ENCODE results near the gene FOXL3. TPM values are rescaled to one million over a fixed set of nuclear protein-coding genes. Genes with fewer than 3 reads are reported as not detected.

Gene FOXL3
- total RNA-seq, 1 experiment from 2014 or later: not detected

DNA sequence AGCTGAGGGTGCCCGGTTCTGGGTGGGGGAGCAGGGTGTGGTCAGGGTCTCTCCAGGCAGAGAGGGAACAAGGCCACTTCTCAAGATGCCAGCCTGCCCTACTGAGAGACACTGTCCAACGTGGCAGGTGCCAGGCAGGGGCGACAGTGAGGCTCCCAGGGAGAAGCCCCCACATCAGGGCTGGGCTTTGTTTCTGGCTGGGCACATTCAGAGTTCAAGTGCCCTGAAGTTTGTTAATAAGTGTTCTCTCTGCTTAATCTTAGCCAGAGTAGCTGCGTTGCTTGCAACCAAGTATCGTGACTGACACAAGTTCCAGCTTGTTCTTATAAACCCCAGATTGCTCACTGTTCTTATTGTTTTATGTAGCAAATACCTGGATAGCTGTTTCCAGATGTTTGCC lies 21.8 kb downstream of the FOXL3 start:
- TF ChIP-seq, protein P1, sequence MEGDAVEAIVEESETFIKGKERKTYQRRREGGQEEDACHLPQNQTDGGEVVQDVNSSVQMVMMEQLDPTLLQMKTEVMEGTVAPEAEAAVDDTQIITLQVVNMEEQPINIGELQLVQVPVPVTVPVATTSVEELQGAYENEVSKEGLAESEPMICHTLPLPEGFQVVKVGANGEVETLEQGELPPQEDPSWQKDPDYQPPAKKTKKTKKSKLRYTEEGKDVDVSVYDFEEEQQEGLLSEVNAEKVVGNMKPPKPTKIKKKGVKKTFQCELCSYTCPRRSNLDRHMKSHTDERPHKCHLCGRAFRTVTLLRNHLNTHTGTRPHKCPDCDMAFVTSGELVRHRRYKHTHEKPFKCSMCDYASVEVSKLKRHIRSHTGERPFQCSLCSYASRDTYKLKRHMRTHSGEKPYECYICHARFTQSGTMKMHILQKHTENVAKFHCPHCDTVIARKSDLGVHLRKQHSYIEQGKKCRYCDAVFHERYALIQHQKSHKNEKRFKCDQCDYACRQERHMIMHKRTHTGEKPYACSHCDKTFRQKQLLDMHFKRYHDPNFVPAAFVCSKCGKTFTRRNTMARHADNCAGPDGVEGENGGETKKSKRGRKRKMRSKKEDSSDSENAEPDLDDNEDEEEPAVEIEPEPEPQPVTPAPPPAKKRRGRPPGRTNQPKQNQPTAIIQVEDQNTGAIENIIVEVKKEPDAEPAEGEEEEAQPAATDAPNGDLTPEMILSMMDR (IDR thresholded peaks at IDR 0.05; ENCODE audit: unreplicated experiment): no peak
- Mint-ChIP-seq H3K9me3 (ENCODE audit: low read depth, unreplicated experiment) (peaks cover 6% of the 10 kb centered on the region), H3K4me1 (ENCODE audit: low read depth, unreplicated experiment) (no peaks in the 10 kb centered on the region), H3K27me3 (ENCODE audit: unreplicated experiment) (peaks cover 98% of the 10 kb centered on the region), H3K4me3 (ENCODE audit: low read depth, unreplicated experiment) (no peak overlapping the region), H3K27ac (ENCODE audit: unreplicated experiment) (no peak overlapping the region), H3K36me3 (ENCODE audit: insufficient read depth, unreplicated experiment) (no peaks in the 10 kb centered on the region)
- CTCF ChIA-PET: no interaction called here
- BruUV-seq (replicated peaks): no TSS peak
- DNase-seq: no peak
- intact Hi-C loops (cut with micrococcal nuclease; ENCODE audit: unreplicated experiment): no loop called here

DNA sequence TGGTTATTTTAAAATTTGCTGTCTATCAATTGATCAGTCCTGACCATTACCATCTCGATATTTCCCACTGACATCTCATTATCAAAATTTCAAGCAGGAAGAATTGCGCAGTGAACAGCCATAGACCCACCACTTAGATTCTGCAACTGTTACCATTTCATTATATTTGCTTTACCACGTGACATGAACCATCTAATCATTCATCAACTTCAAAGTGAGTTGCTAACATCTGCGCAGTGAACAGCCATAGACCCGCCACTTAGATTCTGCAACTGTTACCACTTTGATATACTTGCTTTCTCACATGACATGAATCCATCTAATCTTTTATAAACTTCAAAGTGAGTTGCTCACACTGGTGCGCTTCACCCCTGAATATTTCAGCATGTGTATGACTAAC lies 22.5 kb downstream of the FOXL3 start:
- DNase-seq: no peak
- CTCF ChIA-PET: no interaction called here
- Mint-ChIP-seq H3K9me3 (ENCODE audit: low read depth, unreplicated experiment) (peaks cover 8% of the 10 kb centered on the region), H3K36me3 (ENCODE audit: insufficient read depth, unreplicated experiment) (no peaks in the 10 kb centered on the region), H3K27me3 (ENCODE audit: unreplicated experiment) (peaks cover 98% of the 10 kb centered on the region), H3K4me1 (ENCODE audit: low read depth, unreplicated experiment) (no peaks in the 10 kb centered on the region), H3K4me3 (ENCODE audit: low read depth, unreplicated experiment) (no peak overlapping the region), H3K27ac (ENCODE audit: unreplicated experiment) (no peak overlapping the region)
- intact Hi-C loops (cut with micrococcal nuclease; ENCODE audit: unreplicated experiment): no loop called here
- no TSS peak for BruUV-seq (replicated peaks)
- TF ChIP-seq, protein P1 (IDR thresholded peaks at IDR 0.05; ENCODE audit: unreplicated experiment): no peak

DNA sequence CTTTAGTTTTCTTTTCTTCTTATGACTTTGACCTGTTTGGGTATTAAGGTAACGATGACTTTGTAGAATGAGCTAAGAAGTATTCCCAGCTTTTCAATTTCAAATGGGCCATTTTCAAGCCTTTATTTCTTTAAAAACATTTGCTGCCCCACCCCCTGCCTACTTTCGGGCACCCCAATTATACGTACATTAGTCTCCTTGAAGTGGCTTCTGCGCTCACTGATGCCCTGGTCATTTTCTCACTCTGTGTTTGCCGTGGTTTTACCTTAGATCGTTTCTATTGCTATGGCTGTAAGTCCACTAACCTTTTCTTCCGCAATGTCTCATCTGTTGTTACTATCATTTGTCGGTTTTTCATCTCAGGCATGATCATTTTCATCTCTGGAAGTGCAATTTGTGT lies 24.9 kb downstream of the FOXL3 start:
- no peak overlapping the region for H3K4me3 Mint-ChIP-seq (ENCODE audit: low read depth, unreplicated experiment)
- peaks cover 5% of the 10 kb centered on the region for H3K9me3 Mint-ChIP-seq (ENCODE audit: low read depth, unreplicated experiment)
- H3K27me3 Mint-ChIP-seq (ENCODE audit: unreplicated experiment): peaks cover 99% of the 10 kb centered on the region
- CTCF ChIA-PET: no interaction called here
- no peak overlapping the region for H3K27ac Mint-ChIP-seq (ENCODE audit: unreplicated experiment)
- no peaks in the 10 kb centered on the region for H3K4me1 Mint-ChIP-seq (ENCODE audit: low read depth, unreplicated experiment)
- peaks cover 6% of the 10 kb centered on the region for H3K36me3 Mint-ChIP-seq (ENCODE audit: insufficient read depth, unreplicated experiment)
- TF ChIP-seq, protein P1 (IDR thresholded peaks at IDR 0.05; ENCODE audit: unreplicated experiment): no peak
- intact Hi-C loops (cut with micrococcal nuclease; ENCODE audit: unreplicated experiment): no loop called here
- DNase-seq: no peak
- no TSS peak for BruUV-seq (replicated peaks)

DNA sequence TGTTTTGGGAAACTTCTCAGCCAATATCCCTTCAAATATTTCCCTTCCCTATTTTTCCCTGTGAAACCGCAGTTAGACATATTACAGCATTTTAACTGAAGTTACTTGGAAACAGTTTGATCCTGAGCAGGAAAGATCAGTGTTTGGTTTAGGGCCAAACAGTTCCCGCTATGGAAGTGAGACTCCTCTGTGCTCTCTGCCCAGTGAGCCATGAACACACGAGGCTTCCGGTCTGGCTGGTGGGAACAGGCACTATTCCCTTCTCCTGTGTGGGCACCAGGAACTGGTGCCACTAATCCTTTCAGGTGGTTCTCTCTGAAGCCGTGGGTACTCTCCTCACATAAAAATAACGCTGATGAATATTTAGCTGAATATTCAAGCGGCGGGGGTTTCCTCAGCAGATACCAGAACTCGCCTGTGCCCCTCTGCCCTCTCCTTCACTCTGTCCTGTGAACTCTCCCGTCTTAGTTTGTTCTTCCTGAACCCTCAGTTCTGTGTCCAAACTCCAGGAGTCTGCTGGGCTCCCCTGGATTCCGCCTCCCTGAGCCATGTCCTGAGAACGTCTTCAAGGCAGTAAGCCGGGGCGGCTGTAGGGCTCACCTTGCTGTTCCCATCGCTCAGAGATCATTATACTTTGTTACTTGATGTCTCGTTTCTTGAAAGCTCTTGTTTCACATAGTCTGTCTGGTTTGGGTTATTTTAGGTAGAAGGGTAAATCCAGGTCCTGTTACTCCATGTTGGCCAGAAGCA lies 25.7 kb downstream of the FOXL3 start:
- CTCF ChIA-PET: no interaction called here
- TF ChIP-seq, protein P1 (IDR thresholded peaks at IDR 0.05; ENCODE audit: unreplicated experiment): no peak
- H3K27ac Mint-ChIP-seq (ENCODE audit: unreplicated experiment): no peak overlapping the region
- intact Hi-C loops (cut with micrococcal nuclease; ENCODE audit: unreplicated experiment): no loop called here
- BruUV-seq (replicated peaks): no TSS peak
- peaks cover 100% of the 10 kb centered on the region for H3K27me3 Mint-ChIP-seq (ENCODE audit: unreplicated experiment)
- H3K4me1 Mint-ChIP-seq (ENCODE audit: low read depth, unreplicated experiment): peaks cover 2% of the 10 kb centered on the region
- DNase-seq: no peak
- H3K36me3 Mint-ChIP-seq (ENCODE audit: insufficient read depth, unreplicated experiment): peaks cover 7% of the 10 kb centered on the region
- peaks cover 5% of the 10 kb centered on the region for H3K9me3 Mint-ChIP-seq (ENCODE audit: low read depth, unreplicated experiment)
- no peak overlapping the region for H3K4me3 Mint-ChIP-seq (ENCODE audit: low read depth, unreplicated experiment)

Measured in Calu3 (cell line).